ENCODE results near the gene MBLAC1.

- no peak; the same call in 1 of the 2 replicates for TF ChIP-seq POLR2A (IDR thresholded peaks at IDR 0.05; ENCODE audit: low read depth, low read length)
- 0 out of 2 replicates have a peak, but pooled peaks have one; percentile 67 for TF ChIP-seq POLR2AphosphoS5 (IDR thresholded peaks at IDR 0.05; ENCODE audit: low read depth, low read length)
- TF ChIP-seq SPI1 (IDR thresholded peaks at IDR 0.05; ENCODE audit: low read depth, low read length) = no peak
- TF ChIP-seq TAF1 (IDR thresholded peaks at IDR 0.05; ENCODE audit: low read depth, low read length) = no peak
- no peak for TF ChIP-seq PAX5 (IDR thresholded peaks at IDR 0.05; ENCODE audit: insufficient read depth, low read length, severe bottlenecking)
Observed at GRCh38 chr7:100093054-100093453, 33.7 kb upstream of the MBLAC1 start.
